Smooth muscle cell (in vitro differentiated cells): Measurements from ENCODE around the gene CFAP20DC. TPM values are rescaled to one million over a fixed set of nuclear protein-coding genes. Genes with fewer than 3 reads are reported as not detected.

Source experiments
- DNase-seq: peaks from one replicate; lab custom pipeline; 2025; ENCODE audit not compliant: unreplicated experiment; lab: John Stamatoyannopoulos, UW
- H2AFZ ChIP-seq: fragments of 200-600 bp; sonication (generic); 2 replicates; pipeline ENCODE4 v1.6.0; 2016; ENCODE audit warnings: antibody characterized with exemption, low read depth, mild to moderate bottlenecking
- H3F3A ChIP-seq: fragments of 200-600 bp; sonication (generic); 2 replicates; pipeline ENCODE4 v1.6.0; 2017; ENCODE audit warnings: antibody characterized with exemption, low read depth
- H3K27ac ChIP-seq: fragments of 200-600 bp; sonication (generic); 2 replicates; pipeline ENCODE4 v1.5.1; 2016; ENCODE audit warnings: low read depth, mild to moderate bottlenecking
- H3K27me3 ChIP-seq: fragments of 200-600 bp; sonication (generic); 2 replicates; pipeline ENCODE4 v1.6.1; 2016; ENCODE audit warnings: low read depth, mild to moderate bottlenecking
- H3K36me3 ChIP-seq: fragments of 200-600 bp; sonication (generic); 2 replicates; pipeline ENCODE4 v1.5.1; 2016; ENCODE audit warnings: low read depth
- H3K4me1 ChIP-seq: fragments of 200-600 bp; sonication (generic); 2 replicates; pipeline ENCODE4 v1.5.1; 2016; ENCODE audit warnings: low read depth
- H3K4me2 ChIP-seq: fragments of 200-600 bp; sonication (generic); 2 replicates; pipeline ENCODE4 v1.6.0; 2016; ENCODE audit warnings: mild to moderate bottlenecking
- H3K4me3 ChIP-seq: fragments of 200-600 bp; sonication (generic); 2 replicates; pipeline ENCODE4 v1.5.1; 2016; ENCODE audit warnings: mild to moderate bottlenecking
- H3K79me2 ChIP-seq: fragments of 200-600 bp; sonication (generic); 2 replicates; pipeline ENCODE4 v1.6.0; 2016; ENCODE audit warnings: low read depth, mild to moderate bottlenecking
- H3K9ac ChIP-seq: fragments of 200-600 bp; sonication (generic); 2 replicates; pipeline ENCODE4 v1.6.0; 2016; ENCODE audit warnings: low read depth
- H3K9me3 ChIP-seq: fragments of 200-600 bp; sonication (generic); replicated peaks from 2 replicates; pipeline ENCODE4 v1.5.1; 2016; ENCODE audit warnings: low read depth
- H4K20me1 ChIP-seq: fragments of 200-600 bp; sonication (generic); 2 replicates; pipeline ENCODE4 v1.6.0; 2016; ENCODE audit warnings: low read depth
- WGBS: methylation state at CpG from one replicate; pipeline ENCODE4 v1.1.7; 2016; ENCODE audit warnings: low lambda C conversion rate; 5-methylcytosine and 5-hydroxymethylcytosine counted together
- polyA plus RNA-seq: library from polyadenylated mRNA; unstranded; fragments of >200 nt; fragmentation: Nextera tagmentation; extraction: Ambion mirVana; gene quantifications from 2 replicates; pipeline ENCODE4 v1.2.1, GENCODE V29; 2016
- total RNA-seq: library from RNA; depleted of rRNA; stranded (reverse); fragments of >200 nt; gene quantifications from 2 replicates; pipeline ENCODE4 v1.2.3, GENCODE V29; 2014
- TF ChIP-seq, protein P1 (sequence below): fragments of 200-600 bp; sonication (generic); IDR thresholded peaks from 2 replicates; pipeline ENCODE4 v1.5.1; 2017; ENCODE audit warnings: borderline replicate concordance, mild to moderate bottlenecking, antibody characterized with exemption; ENCODE audit not compliant: insufficient read depth, poor library complexity, severe bottlenecking

CFAP20DC gene
- total and polyA plus RNA-seq, 2 experiments from 2014 or later: 7.9 to 11.6 TPM

DNA sequence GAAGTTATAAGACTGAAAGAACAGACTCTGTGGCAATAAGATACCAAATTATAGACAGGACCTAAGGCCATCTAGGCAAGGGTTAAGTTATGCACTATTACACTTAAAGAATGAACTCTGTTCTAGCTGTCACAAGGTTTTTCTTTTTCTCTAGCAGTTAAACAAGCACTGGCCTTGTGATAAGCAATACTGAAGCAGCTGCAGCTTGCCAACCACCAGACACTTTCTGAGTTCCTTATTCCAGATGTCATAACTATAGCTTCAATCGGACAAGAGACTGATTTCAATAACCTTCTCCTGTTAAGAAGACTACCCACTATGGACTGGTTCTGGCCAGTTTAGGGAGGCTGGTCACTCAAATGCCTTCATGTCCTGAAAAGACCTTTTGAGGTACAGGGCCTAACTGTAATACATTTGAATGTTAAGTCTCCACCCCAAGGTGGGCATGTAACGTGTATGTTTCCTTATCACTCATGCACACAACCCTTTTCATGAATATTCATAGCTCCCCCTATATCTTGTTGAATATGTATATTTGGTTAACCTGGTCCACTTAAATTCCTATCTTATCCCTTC is 85.8 kb downstream of the CFAP20DC start:
- TF ChIP-seq, protein P1, sequence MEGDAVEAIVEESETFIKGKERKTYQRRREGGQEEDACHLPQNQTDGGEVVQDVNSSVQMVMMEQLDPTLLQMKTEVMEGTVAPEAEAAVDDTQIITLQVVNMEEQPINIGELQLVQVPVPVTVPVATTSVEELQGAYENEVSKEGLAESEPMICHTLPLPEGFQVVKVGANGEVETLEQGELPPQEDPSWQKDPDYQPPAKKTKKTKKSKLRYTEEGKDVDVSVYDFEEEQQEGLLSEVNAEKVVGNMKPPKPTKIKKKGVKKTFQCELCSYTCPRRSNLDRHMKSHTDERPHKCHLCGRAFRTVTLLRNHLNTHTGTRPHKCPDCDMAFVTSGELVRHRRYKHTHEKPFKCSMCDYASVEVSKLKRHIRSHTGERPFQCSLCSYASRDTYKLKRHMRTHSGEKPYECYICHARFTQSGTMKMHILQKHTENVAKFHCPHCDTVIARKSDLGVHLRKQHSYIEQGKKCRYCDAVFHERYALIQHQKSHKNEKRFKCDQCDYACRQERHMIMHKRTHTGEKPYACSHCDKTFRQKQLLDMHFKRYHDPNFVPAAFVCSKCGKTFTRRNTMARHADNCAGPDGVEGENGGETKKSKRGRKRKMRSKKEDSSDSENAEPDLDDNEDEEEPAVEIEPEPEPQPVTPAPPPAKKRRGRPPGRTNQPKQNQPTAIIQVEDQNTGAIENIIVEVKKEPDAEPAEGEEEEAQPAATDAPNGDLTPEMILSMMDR: no peak
- Histone ChIP-seq H3K9ac (no peak overlapping the region), H2AFZ (no peak overlapping the region), H3F3A (no peaks in the 10 kb centered on the region), H3K4me2 (no peak overlapping the region), H3K4me3 (no peak overlapping the region), H3K27me3 (no peaks in the 10 kb centered on the region), H3K4me1 (peaks cover 9% of the 10 kb centered on the region), H4K20me1 (no peaks in the 10 kb centered on the region), H3K9me3 (peaks cover 6% of the 10 kb centered on the region), H3K79me2 (no peaks in the 10 kb centered on the region), H3K27ac (no peak overlapping the region), H3K36me3 (no peaks in the 10 kb centered on the region)
- 67% methylated on average over 2 of the region's 2 CpGs for WGBS
- DNase-seq: no peak

DNA sequence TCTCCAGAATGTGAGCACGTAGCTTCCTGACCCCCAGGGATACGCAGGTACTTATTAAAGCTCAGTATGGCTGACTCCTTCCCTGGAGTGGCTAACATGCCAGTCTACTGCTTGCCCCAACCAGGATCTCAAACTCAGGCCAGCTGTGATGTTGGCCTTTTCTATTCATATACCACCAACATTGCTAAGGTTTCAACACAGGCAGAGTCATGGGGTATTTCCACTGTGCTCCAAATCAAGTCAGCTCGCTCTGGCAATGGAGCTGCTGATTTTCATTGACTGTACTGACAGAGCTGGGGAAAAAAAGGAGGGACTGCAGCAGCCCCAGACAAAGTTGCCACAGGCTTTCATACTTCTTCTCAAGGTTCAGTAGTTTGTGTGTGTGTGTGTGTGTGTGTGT is 87.0 kb downstream of the CFAP20DC start:
- Histone ChIP-seq H3K79me2 (no peaks in the 10 kb centered on the region), H3K36me3 (no peaks in the 10 kb centered on the region), H3K9ac (no peak overlapping the region), H3K4me3 (no peak overlapping the region), H3F3A (no peaks in the 10 kb centered on the region), H3K9me3 (peaks cover 2% of the 10 kb centered on the region), H3K4me2 (no peak overlapping the region), H3K27ac (peak overlapping the region; percentile 21), H4K20me1 (no peaks in the 10 kb centered on the region), H2AFZ (no peak overlapping the region), H3K27me3 (no peaks in the 10 kb centered on the region), H3K4me1 (peaks cover 9% of the 10 kb centered on the region)
- DNase-seq: no peak
- TF ChIP-seq, protein P1: no peak
- WGBS: 92% methylated on average over 3 of the region's 3 CpGs

DNA sequence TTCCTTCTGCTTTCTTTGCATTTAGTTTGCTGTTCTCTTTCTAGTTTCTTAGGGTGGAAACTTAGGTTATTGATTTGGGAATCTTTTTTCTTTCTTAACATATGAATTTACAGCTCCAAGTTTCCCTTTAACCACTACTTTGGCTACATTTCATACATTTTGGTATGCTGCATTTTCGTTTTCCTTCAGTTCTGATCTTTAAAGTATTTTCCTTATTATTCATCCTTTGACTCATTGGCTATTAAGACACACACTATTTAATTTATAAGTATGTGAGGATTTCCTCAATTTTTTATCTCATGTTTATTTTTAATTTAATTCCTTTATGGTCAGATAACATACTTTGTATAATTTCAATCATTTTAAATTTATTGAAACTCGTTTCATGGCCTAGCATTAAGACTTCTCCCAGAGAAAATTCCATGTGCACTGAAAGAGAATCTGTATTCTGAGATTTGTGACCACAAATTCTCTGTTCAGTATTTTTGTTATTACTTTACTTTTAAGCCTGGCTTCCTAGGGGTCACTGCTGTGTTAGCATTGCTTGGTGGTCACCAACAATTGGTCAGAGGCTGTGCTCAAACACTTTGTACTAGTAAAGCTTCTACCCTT is 87.7 kb downstream of the CFAP20DC start:
- no peaks in the 10 kb centered on the region for H3K36me3 ChIP-seq
- H3K4me1 ChIP-seq: peaks cover 9% of the 10 kb centered on the region
- TF ChIP-seq, protein P1: no peak
- DNase-seq: no peak
- H3F3A ChIP-seq: no peaks in the 10 kb centered on the region
- no peak overlapping the region for H3K9ac ChIP-seq
- H3K27me3 ChIP-seq: no peaks in the 10 kb centered on the region
- no peak overlapping the region for H3K4me3 ChIP-seq
- no peaks in the 10 kb centered on the region for H4K20me1 ChIP-seq
- peak overlapping the region; percentile 38 for H3K4me2 ChIP-seq
- no peaks in the 10 kb centered on the region for H3K79me2 ChIP-seq
- H3K27ac ChIP-seq: peak overlapping the region; percentile 21
- H2AFZ ChIP-seq: no peak overlapping the region
- 50% methylated on average over 2 of the region's 2 CpGs for WGBS
- no peaks in the 10 kb centered on the region for H3K9me3 ChIP-seq

DNA sequence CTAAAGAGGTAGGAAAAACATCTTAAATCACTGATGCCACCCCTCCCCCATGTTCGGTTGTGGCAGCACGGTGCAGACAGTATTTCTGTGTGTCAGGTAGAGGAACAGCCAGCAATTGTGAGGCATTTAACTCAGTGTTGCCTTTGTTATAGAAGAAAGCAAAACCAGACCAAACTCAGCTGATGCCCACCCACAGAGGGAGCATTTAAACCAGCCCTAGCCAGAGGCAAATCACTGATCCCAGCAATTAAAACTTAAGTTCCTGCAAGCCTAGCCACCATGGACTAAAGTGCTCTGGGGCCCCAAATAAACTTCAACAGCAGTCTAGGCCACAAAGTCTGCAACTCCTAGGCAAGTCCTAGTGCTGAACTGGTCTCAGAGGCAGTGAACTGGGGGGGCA is 94.5 kb downstream of the CFAP20DC start:
- no peak overlapping the region for H3K9ac ChIP-seq
- H2AFZ ChIP-seq: no peak overlapping the region
- H3K27ac ChIP-seq: no peak overlapping the region
- no peak for DNase-seq
- H4K20me1 ChIP-seq: no peaks in the 10 kb centered on the region
- H3K4me3 ChIP-seq: no peak overlapping the region
- no peaks in the 10 kb centered on the region for H3F3A ChIP-seq
- WGBS: 43% methylated on average over 2 of the region's 2 CpGs
- no peak overlapping the region for H3K4me2 ChIP-seq
- H3K36me3 ChIP-seq: no peaks in the 10 kb centered on the region
- H3K79me2 ChIP-seq: no peaks in the 10 kb centered on the region
- peaks cover 4% of the 10 kb centered on the region for H3K4me1 ChIP-seq
- no peaks in the 10 kb centered on the region for H3K9me3 ChIP-seq
- H3K27me3 ChIP-seq: no peaks in the 10 kb centered on the region
- TF ChIP-seq, protein P1: no peak
